Measurements from ENCODE around the gene DPP6.

DNA sequence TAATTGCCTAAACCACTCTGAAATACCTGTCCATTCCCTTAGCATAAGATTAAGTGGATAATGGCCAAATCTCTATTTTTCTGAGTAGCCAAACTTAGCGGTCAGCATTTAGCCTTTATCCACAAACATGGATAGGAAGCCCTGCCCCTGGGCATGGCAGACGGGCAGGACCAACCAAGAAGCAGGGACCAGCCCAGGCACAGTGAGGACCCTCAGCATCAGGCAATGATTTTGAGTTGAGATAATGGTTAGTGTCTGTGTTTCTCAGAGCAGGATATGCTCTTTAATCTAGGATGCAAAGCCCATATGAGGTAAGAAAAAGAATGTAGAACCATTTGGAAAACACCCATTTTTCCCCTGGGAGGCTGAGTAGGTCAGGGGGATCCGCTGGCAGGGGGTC, 131.7 kb downstream of the DPP6 start:
- TF ChIP-seq, protein P1, sequence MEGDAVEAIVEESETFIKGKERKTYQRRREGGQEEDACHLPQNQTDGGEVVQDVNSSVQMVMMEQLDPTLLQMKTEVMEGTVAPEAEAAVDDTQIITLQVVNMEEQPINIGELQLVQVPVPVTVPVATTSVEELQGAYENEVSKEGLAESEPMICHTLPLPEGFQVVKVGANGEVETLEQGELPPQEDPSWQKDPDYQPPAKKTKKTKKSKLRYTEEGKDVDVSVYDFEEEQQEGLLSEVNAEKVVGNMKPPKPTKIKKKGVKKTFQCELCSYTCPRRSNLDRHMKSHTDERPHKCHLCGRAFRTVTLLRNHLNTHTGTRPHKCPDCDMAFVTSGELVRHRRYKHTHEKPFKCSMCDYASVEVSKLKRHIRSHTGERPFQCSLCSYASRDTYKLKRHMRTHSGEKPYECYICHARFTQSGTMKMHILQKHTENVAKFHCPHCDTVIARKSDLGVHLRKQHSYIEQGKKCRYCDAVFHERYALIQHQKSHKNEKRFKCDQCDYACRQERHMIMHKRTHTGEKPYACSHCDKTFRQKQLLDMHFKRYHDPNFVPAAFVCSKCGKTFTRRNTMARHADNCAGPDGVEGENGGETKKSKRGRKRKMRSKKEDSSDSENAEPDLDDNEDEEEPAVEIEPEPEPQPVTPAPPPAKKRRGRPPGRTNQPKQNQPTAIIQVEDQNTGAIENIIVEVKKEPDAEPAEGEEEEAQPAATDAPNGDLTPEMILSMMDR (IDR thresholded peaks at IDR 0.05) = no peak
- TF ChIP-seq POLR2A (IDR thresholded peaks at IDR 0.05) = no peak

Data from heart left ventricle (tissue), 13 donors.